B cell (primary cell): ENCODE results near the gene TSSK1B. TPM values are rescaled to one million over a fixed set of nuclear protein-coding genes. Genes with fewer than 3 reads are reported as not detected.

Experiments
- ATAC-seq: fragments of 200-7000 bp; cut with Tn5 transposase; one replicate; pipeline ENCODE4 v1.10.0; 2021; ENCODE audit warnings: low read depth, mild to moderate bottlenecking, moderate number of reproducible peaks, moderate library complexity
- CTCF ChIA-PET: fragments of 350-600 bp; sonication (Branson Sonifier 250); formaldehyde crosslinking; loops from one replicate; lab custom pipeline; 2021; ENCODE audit warnings: antibody characterized with exemption, inconsistent platforms; lab: Charles Lee
- POLR2A ChIA-PET: fragments of 350-600 bp; sonication (Branson Sonifier 250); formaldehyde crosslinking; loops from one replicate; lab custom pipeline; 2021; ENCODE audit warnings: antibody characterized with exemption; lab: Charles Lee
- DNase-seq: peaks from one replicate; pipeline ENCODE4 v3.0.0; 2013
- H2AFZ ChIP-seq: 2 replicates; pipeline ENCODE4 v1.6.1; 2012; ENCODE audit warnings: mild to moderate bottlenecking, low read depth, low read length; ENCODE audit not compliant: insufficient read depth, poor library complexity, severe bottlenecking
- H3K27ac ChIP-seq, 2 donors: 1 replicate in 1 of 2; 2 replicates in 1 of 2; pipeline ENCODE4 v1.5.1; 2012 to 2013; ENCODE audit warnings: low read length in 2 of 2, mild to moderate bottlenecking in 2 of 2, moderate library complexity in 1 of 2
- H3K27me3 ChIP-seq, 4 experiments: fragments of 200-600 bp in 1 of 4; sonication (generic) in 1 of 4; replicated peaks in 1 of 4; 1 replicate in 2 of 4; 2 replicates in 2 of 4; pipeline versions ENCODE4 v1.6.1 to v1.7.0; 2013 to 2016; ENCODE audit warnings: low read length in 3 of 4, mild to moderate bottlenecking in 2 of 4, mixed read lengths in 1 of 4, moderate library complexity in 1 of 4; ENCODE audit not compliant: insufficient read depth in 4 of 4, control insufficient read depth in 3 of 4; ENCODE audit errors: control extremely low read depth in 1 of 4
- H3K36me3 ChIP-seq, 2 experiments: replicated peaks in 1 of 2; 1 replicate in 1 of 2; 2 replicates in 1 of 2; pipeline versions ENCODE4 v1.6.1 to v1.7.1; 2013; ENCODE audit warnings: low read length in 1 of 2; ENCODE audit not compliant: insufficient read depth in 2 of 2, control insufficient read depth in 1 of 2; ENCODE audit errors: control extremely low read depth in 1 of 2, extremely low read depth in 1 of 2
- H3K4me1 ChIP-seq, 2 donors: fragments of 200-600 bp in 1 of 2; sonication (generic) in 1 of 2; 1 replicate in 1 of 2; 2 replicates in 1 of 2; pipeline versions ENCODE4 v1.5.1 to v1.6.1; 2013 to 2017; ENCODE audit warnings: low read length in 2 of 2; ENCODE audit not compliant: control insufficient read depth in 2 of 2, insufficient read depth in 2 of 2
- H3K4me2 ChIP-seq: replicated peaks from 2 replicates; pipeline ENCODE3; 2012; ENCODE audit warnings: mild to moderate bottlenecking, low read depth, low read length; ENCODE audit not compliant: poor library complexity, severe bottlenecking
- H3K4me3 ChIP-seq, 5 experiments: fragments of 200-600 bp in 1 of 5; sonication (generic) in 1 of 5; 1 replicate in 3 of 5; 2 replicates in 2 of 5; pipeline versions ENCODE4 v1.5.1 to v1.7.0; 2011 to 2016; ENCODE audit warnings: low read length in 4 of 5, mild to moderate bottlenecking in 4 of 5, low read depth in 2 of 5, control low read depth in 1 of 5, moderate library complexity in 1 of 5; ENCODE audit not compliant: insufficient read depth in 1 of 5; ENCODE audit errors: control extremely low read depth in 1 of 5, extremely low read depth in 1 of 5
- H3K79me2 ChIP-seq: fragments of 200-600 bp; sonication (generic); one replicate; pipeline ENCODE4 v1.6.0; 2016; ENCODE audit warnings: low read length; ENCODE audit not compliant: control insufficient read depth, insufficient read depth
- H3K9ac ChIP-seq: fragments of 200-600 bp; sonication (generic); 2 replicates; pipeline ENCODE4 v1.6.1; 2017; ENCODE audit warnings: mild to moderate bottlenecking, low read length, moderate library complexity
- H3K9me3 ChIP-seq, 3 donors: one replicate each; pipeline versions ENCODE4 v1.6.1 to v1.7.1; 2013; ENCODE audit warnings: low read length in 2 of 3; ENCODE audit not compliant: control insufficient read depth in 2 of 3, insufficient read depth in 1 of 3; ENCODE audit errors: control extremely low read depth in 1 of 3
- H4K20me1 ChIP-seq: 2 replicates; pipeline ENCODE4 v1.6.0; 2012; ENCODE audit warnings: mild to moderate bottlenecking, low read length; ENCODE audit not compliant: insufficient read depth, control insufficient read depth, poor library complexity, severe bottlenecking
- H3K27ac Mint-ChIP-seq: one replicate; pipeline ENCODE4 v1.8.0; 2021; ENCODE audit warnings: mixed read lengths
- H3K27me3 Mint-ChIP-seq: one replicate; pipeline ENCODE4 v1.8.0; 2021; ENCODE audit warnings: mixed read lengths
- H3K4me1 Mint-ChIP-seq: one replicate; pipeline ENCODE4 v1.8.0; 2021; ENCODE audit warnings: mixed read lengths
- H3K4me3 Mint-ChIP-seq: one replicate; pipeline ENCODE4 v1.8.0; 2021; ENCODE audit warnings: mixed read lengths
- H3K9me3 Mint-ChIP-seq: one replicate; pipeline ENCODE4 v1.8.0; 2022; ENCODE audit warnings: mixed read lengths; ENCODE audit not compliant: insufficient read depth
- EZH2 ChIP-seq: IDR thresholded peaks from 2 replicates; pipeline ENCODE4 v1.6.1; 2012; ENCODE audit warnings: borderline replicate concordance, low read depth, mild to moderate bottlenecking, moderate library complexity, low read length; ENCODE audit not compliant: insufficient read depth, poor library complexity, severe bottlenecking
- WGBS: methylation state at CpG from one replicate; pipeline ENCODE4 v1.1.5; 2013; ENCODE audit warnings: missing lambda C conversion rate; ENCODE audit not compliant: insufficient coverage; 5-methylcytosine and 5-hydroxymethylcytosine counted together
- intact Hi-C: fragments of 100-400 bp; cut with micrococcal nuclease; formaldehyde crosslinking; loops from one replicate; pipeline ENCODE4 v1.10.0; 2022
- polyA plus RNA-seq: library from polyadenylated mRNA; depleted of rRNA; stranded (reverse); fragments of >200 nt; gene quantifications from 2 replicates; pipeline ENCODE4 v1.2.3, GENCODE V29; 2012
- total RNA-seq, 2 donors: library from RNA; stranded (reverse); fragments of 120-200 nt in 1 of 2; gene quantifications; 1 replicate in 1 of 2; 2 replicates in 1 of 2; pipeline versions ENCODE4 v1.2.3 to v1.2.4, GENCODE V29; 2013 to 2022
- TF ChIP-seq, protein P1 (sequence below): fragments of 200-600 bp; IDR thresholded peaks from one replicate; pipeline ENCODE4 v1.8.0; 2022; ENCODE audit warnings: antibody characterized with exemption, mild to moderate bottlenecking

TSSK1B gene
- total and polyA plus RNA-seq, 2 donors (not counting 1 experiment from before 2014, with no cell fraction given), result not detected

DNA sequence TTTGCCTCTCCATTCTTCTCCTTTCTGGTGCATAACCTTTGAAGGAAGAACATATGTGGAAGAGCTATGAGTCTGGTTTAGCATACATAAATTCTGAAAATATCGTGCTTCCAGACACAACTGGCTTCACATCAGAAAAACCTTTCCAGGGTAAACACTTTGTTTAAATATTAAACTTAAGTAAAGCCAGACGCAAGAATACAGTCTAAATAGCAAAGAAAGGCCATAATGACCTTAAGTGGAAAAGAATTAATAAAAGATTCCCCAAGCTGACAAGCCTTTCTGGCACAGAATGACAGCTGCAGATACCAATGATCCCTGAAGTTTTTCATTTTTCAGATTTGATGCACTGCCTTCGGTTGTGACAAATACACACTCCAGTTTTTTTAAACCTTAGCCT, 13.5 kb upstream of the TSSK1B start:
- intact Hi-C loops, result no loop called here
- POLR2A ChIA-PET, result no interaction called here
- DNase-seq, result no peak

DNA sequence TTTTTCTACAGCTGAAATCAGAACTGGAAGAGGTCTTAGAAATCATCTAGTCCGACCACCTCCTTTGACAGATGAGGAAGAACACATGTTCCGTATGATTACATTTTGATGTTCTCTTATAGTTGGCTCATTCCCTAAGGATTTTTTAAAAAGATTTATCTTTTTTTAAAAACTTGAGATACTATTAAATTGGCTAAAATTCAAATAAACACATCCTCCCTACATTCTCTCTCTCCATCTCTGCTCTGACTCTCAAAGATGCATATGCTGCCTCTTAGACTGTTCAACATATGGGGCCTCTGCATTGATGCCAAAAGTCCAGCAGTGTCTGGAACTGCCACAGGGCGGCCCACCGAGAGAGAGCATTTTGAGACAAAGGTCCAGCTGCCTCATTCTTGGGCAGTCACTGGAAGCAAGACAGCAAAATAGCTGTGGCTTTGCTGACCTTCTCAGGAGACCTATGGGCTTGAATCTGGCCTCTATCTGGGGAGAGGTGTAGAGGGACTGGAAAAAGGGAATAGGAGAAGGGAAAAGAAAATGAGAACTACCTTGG, 12.8 kb upstream of the TSSK1B start:
- POLR2A ChIA-PET, result no interaction called here
- no peaks in the 10 kb centered on the region for H3K36me3 ChIP-seq

More for the DNA sequence above, 13.5 kb upstream of the TSSK1B start:
- no peaks in the 10 kb centered on the region for H3K36me3 ChIP-seq
- H3K4me1 ChIP-seq, result no peaks in the 10 kb centered on the region
- CTCF ChIA-PET, result no interaction called here
- no peaks in the 10 kb centered on the region for H3K9me3 ChIP-seq
- Mint-ChIP-seq H3K4me3 (no peak overlapping the region), H3K27me3 (peaks cover 46% of the 10 kb centered on the region), H3K9me3 (peaks cover 2% of the 10 kb centered on the region), H3K27ac (no peak overlapping the region), H3K4me1 (no peaks in the 10 kb centered on the region)
- no peak for ATAC-seq
- peaks cover 0 to 7% (median 0%) of the 10 kb centered on the region in 4 experiments for H3K27me3 ChIP-seq
- H4K20me1 ChIP-seq, result no peaks in the 10 kb centered on the region
- no CpG with 5 or more reads among the region's 3 CpGs for WGBS
- no peak overlapping the region for H2AFZ ChIP-seq
- H3K9ac ChIP-seq, result no peak overlapping the region
- no peak overlapping the region for H3K27ac ChIP-seq
- H3K4me3 ChIP-seq, result no peak overlapping the region
- TF ChIP-seq, protein P1, sequence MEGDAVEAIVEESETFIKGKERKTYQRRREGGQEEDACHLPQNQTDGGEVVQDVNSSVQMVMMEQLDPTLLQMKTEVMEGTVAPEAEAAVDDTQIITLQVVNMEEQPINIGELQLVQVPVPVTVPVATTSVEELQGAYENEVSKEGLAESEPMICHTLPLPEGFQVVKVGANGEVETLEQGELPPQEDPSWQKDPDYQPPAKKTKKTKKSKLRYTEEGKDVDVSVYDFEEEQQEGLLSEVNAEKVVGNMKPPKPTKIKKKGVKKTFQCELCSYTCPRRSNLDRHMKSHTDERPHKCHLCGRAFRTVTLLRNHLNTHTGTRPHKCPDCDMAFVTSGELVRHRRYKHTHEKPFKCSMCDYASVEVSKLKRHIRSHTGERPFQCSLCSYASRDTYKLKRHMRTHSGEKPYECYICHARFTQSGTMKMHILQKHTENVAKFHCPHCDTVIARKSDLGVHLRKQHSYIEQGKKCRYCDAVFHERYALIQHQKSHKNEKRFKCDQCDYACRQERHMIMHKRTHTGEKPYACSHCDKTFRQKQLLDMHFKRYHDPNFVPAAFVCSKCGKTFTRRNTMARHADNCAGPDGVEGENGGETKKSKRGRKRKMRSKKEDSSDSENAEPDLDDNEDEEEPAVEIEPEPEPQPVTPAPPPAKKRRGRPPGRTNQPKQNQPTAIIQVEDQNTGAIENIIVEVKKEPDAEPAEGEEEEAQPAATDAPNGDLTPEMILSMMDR, result no peak
- TF ChIP-seq EZH2, result no peak
- no peak overlapping the region for H3K4me2 ChIP-seq
- H3K79me2 ChIP-seq, result no peaks in the 10 kb centered on the region

More for the DNA sequence above, 12.8 kb upstream of the TSSK1B start:
- Histone ChIP-seq H3K9ac (no peak overlapping the region), H3K4me1 (no peaks in the 10 kb centered on the region), H2AFZ (no peak overlapping the region), H3K27me3 (peaks cover 0 to 7% (median 0%) of the 10 kb centered on the region in 4 experiments), H3K79me2 (no peaks in the 10 kb centered on the region), H3K9me3 (no peaks in the 10 kb centered on the region), H3K4me3 (no peak overlapping the region), H4K20me1 (no peaks in the 10 kb centered on the region), H3K4me2 (no peak overlapping the region), H3K27ac (no peak overlapping the region)
- H3K4me3 Mint-ChIP-seq, result no peak overlapping the region
- no peak overlapping the region for H3K27ac Mint-ChIP-seq
- CTCF ChIA-PET, result no interaction called here
- no peak for ATAC-seq
- peaks cover 2% of the 10 kb centered on the region for H3K9me3 Mint-ChIP-seq
- TF ChIP-seq, protein P1, result no peak
- TF ChIP-seq EZH2, result no peak
- intact Hi-C loops, result no loop called here
- H3K27me3 Mint-ChIP-seq, result peaks cover 51% of the 10 kb centered on the region
- H3K4me1 Mint-ChIP-seq, result no peaks in the 10 kb centered on the region
- 26% methylated on average over 2 of the region's 4 CpGs for WGBS
- no peak for DNase-seq
